Osteoblast (primary cell): Measurements from ENCODE around the gene CMYA5. TPM values are rescaled to one million over a fixed set of nuclear protein-coding genes. Genes with fewer than 3 reads are reported as not detected.

ENCODE experiments used
- DNase-seq: peaks from one replicate; pipeline ENCODE4 v3.0.0; 2011; ENCODE audit warnings: low spot score, mixed read lengths; ENCODE audit not compliant: insufficient read length; ENCODE audit errors: missing footprints
- H2AFZ ChIP-seq: 2 replicates; pipeline ENCODE4 v1.6.0; 2011; ENCODE audit warnings: mild to moderate bottlenecking, low read length
- H3K27ac ChIP-seq: 2 replicates; pipeline ENCODE4 v1.5.1; 2011; ENCODE audit warnings: mild to moderate bottlenecking, low read depth, low read length, moderate library complexity
- H3K27me3 ChIP-seq: 2 replicates; pipeline ENCODE4 v1.6.0; 2012; ENCODE audit warnings: mild to moderate bottlenecking, control low read depth, inconsistent platforms, low read length, moderate library complexity; ENCODE audit not compliant: insufficient read depth
- H3K36me3 ChIP-seq: 2 replicates; pipeline ENCODE4 v1.5.1; 2011; ENCODE audit warnings: mild to moderate bottlenecking, low read length, control low read depth, moderate library complexity; ENCODE audit not compliant: insufficient read depth
- H3K4me1 ChIP-seq: 2 replicates; pipeline ENCODE4 v1.5.1; 2011; ENCODE audit warnings: mild to moderate bottlenecking, low read length, control low read depth, moderate library complexity; ENCODE audit not compliant: insufficient read depth
- H3K4me2 ChIP-seq: 2 replicates; pipeline ENCODE4 v1.6.0; 2011; ENCODE audit warnings: mild to moderate bottlenecking, low read length; ENCODE audit not compliant: insufficient read depth
- H3K4me3 ChIP-seq: fragments of 200-600 bp; sonication (generic); 3 replicates; pipeline ENCODE4 v1.5.1; 2012; ENCODE audit warnings: mild to moderate bottlenecking, low read length, inconsistent platforms; ENCODE audit not compliant: insufficient read depth
- H3K79me2 ChIP-seq: 2 replicates; pipeline ENCODE4 v1.6.0; 2012; ENCODE audit warnings: mild to moderate bottlenecking, low read length, control low read depth, inconsistent platforms; ENCODE audit not compliant: insufficient read depth
- H3K9me3 ChIP-seq: 2 replicates; pipeline ENCODE4 v1.5.1; 2011; ENCODE audit warnings: low read depth, low read length, control low read depth
- H4K20me1 ChIP-seq: 2 replicates; pipeline ENCODE4 v1.6.0; 2012; ENCODE audit warnings: mild to moderate bottlenecking, low read length, control low read depth; ENCODE audit not compliant: insufficient read depth
- CTCF ChIP-seq: IDR thresholded peaks from 2 replicates; pipeline ENCODE4 v1.5.1; 2011; ENCODE audit warnings: mild to moderate bottlenecking, low read depth, low read length, moderate library complexity; ENCODE audit errors: extremely low read depth
- total RNA-seq: library from RNA; depleted of rRNA; stranded (reverse); fragments of >200 nt; gene quantifications from 2 replicates; pipeline ENCODE4 v1.2.3, GENCODE V29; 2012

CMYA5 gene
- total RNA-seq, 1 donor: 2.2 TPM

DNA sequence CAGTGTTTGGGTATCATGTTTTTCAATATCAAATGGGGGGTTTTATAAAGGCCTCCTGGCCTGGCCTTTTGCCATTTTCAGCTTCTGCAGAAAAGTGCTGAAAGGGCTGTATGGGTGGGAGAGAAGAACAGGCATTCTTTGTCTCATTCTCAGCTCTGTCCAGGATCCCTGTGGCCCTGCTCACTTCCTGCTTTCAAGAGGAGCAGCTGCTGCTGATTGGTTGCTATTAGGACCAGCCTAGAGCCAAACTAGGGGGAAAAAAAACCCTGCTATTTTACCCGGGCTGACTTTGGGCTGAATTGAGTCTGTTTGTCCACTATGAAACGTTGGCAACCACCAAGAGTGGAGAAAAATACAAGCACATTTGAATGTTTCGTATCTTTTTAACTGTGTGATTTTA is 117.1 kb downstream of the CMYA5 start:
- no peak overlapping the region for H3K4me3 ChIP-seq
- no peak for DNase-seq
- no peaks in the 10 kb centered on the region for H3K9me3 ChIP-seq
- no peaks in the 10 kb centered on the region for H3K4me1 ChIP-seq
- H4K20me1 ChIP-seq: no peaks in the 10 kb centered on the region
- no peaks in the 10 kb centered on the region for H3K36me3 ChIP-seq
- no peaks in the 10 kb centered on the region for H3K27me3 ChIP-seq
- no peak overlapping the region for H3K4me2 ChIP-seq
- TF ChIP-seq CTCF: no peak
- no peak overlapping the region for H3K27ac ChIP-seq
- peak overlapping the region; percentile 48 for H2AFZ ChIP-seq
- no peaks in the 10 kb centered on the region for H3K79me2 ChIP-seq

DNA sequence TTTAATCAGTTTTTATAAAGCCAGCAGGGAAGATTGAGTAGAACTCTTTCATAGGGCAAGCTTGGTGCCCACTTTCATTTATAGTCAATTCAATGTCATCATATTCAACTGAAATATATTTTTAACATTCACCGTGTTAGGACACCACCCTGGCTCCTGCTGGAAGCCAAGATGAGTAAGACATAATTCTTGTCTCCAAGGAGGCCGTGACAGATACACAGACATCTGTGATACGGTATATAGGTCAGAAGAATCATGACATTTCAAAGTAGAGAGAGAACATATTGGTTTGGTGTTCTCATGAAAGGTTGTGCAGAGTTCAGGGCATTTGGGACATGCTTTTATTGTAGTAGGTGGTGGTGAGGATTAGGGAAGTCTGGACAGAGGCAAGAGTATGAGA is 120.1 kb downstream of the CMYA5 start:
- H2AFZ ChIP-seq: no peak overlapping the region
- H3K9me3 ChIP-seq: no peaks in the 10 kb centered on the region
- no peaks in the 10 kb centered on the region for H4K20me1 ChIP-seq
- no peak overlapping the region for H3K4me2 ChIP-seq
- DNase-seq: no peak
- H3K27me3 ChIP-seq: no peaks in the 10 kb centered on the region
- no peak overlapping the region for H3K4me3 ChIP-seq
- no peaks in the 10 kb centered on the region for H3K79me2 ChIP-seq
- no peak for TF ChIP-seq CTCF
- no peaks in the 10 kb centered on the region for H3K36me3 ChIP-seq
- no peak overlapping the region for H3K27ac ChIP-seq
- no peaks in the 10 kb centered on the region for H3K4me1 ChIP-seq

DNA sequence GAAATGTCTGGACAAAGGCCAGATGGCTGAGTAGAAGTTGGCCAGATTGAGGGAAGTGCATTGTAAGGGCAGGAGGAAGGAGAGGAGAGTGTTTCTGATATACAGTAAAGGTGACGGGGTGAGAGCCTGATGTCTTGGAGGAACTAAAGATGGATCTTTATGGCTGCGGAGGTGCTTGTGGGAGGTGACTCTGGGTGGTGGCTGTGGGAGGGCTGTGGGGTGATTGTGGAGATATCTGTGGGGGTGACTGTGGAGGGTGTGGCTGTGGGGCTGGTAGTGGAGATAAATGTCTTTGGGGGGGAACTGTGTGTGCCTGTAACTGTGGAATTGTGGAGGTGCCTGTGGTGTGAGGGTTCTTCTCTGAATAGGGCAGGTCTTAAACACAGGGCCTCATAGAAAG is 121.4 kb downstream of the CMYA5 start:
- no peaks in the 10 kb centered on the region for H3K4me1 ChIP-seq
- no peak overlapping the region for H3K4me2 ChIP-seq
- TF ChIP-seq CTCF: no peak
- no peak for DNase-seq
- no peaks in the 10 kb centered on the region for H3K79me2 ChIP-seq
- peaks cover under 1% of the 10 kb centered on the region for H3K27me3 ChIP-seq
- H3K27ac ChIP-seq: no peak overlapping the region
- no peak overlapping the region for H2AFZ ChIP-seq
- no peaks in the 10 kb centered on the region for H3K36me3 ChIP-seq
- H4K20me1 ChIP-seq: no peaks in the 10 kb centered on the region
- H3K4me3 ChIP-seq: no peak overlapping the region
- no peaks in the 10 kb centered on the region for H3K9me3 ChIP-seq

DNA sequence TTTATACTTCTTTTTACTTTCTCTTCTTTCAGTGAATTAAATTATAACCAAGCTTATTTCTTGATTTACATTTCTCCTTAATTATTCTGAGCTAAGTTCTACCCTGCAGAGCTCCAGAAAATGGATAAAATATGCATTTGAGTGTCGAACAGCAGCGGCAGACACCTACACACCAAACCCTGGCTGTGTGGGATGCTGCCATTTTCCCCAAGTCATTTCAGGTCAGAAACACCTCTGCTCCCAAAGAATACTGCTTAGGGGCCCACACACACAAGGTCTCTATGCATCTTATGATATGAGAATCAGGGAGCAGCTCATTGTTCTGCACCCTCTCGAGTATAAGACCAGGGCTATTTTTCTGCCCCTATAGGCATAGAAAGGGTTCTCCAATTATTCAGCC is 122.3 kb downstream of the CMYA5 start:
- no peak for DNase-seq
- peaks cover 4% of the 10 kb centered on the region for H3K27me3 ChIP-seq
- H3K4me2 ChIP-seq: no peak overlapping the region
- H3K27ac ChIP-seq: no peak overlapping the region
- no peak for TF ChIP-seq CTCF
- H4K20me1 ChIP-seq: no peaks in the 10 kb centered on the region
- H3K79me2 ChIP-seq: no peaks in the 10 kb centered on the region
- no peak overlapping the region for H3K4me3 ChIP-seq
- H3K4me1 ChIP-seq: no peaks in the 10 kb centered on the region
- no peaks in the 10 kb centered on the region for H3K36me3 ChIP-seq
- no peak overlapping the region for H2AFZ ChIP-seq
- no peaks in the 10 kb centered on the region for H3K9me3 ChIP-seq
